Pancreas (tissue), 10 donors: ENCODE measurements around the gene LCP1. TPM values are rescaled to one million over a fixed set of nuclear protein-coding genes. Genes with fewer than 3 reads are reported as not detected.

Experiments used
- ATAC-seq, 4 donors: fragments of 200-7000 bp; cut with Tn5 transposase; one replicate each; pipeline versions ENCODE4 v1.8.0 to v1.9.1; 2020; ENCODE audit warnings: mild to moderate bottlenecking in 4 of 4, moderate library complexity in 4 of 4
- DNase-seq, 6 donors: peaks; one replicate each; pipeline ENCODE4 v3.0.0-alpha.2; 2020
- FAIRE-seq: peaks from 2 replicates; lab custom pipeline; 2012; peaks lifted over from hg19 to GRCh38; lab: Jason Lieb, UNC
- H3K27ac ChIP-seq, 4 donors: fragments of 200-600 bp; sonication (generic); 1 replicate in 3 of 4; 2 replicates in 1 of 4; pipeline versions ENCODE4 v1.5.0 to v1.8.0; 2020
- H3K27me3 ChIP-seq, 4 donors: fragments of 200-600 bp; one replicate each; pipeline ENCODE4 v1.8.0; 2021
- H3K36me3 ChIP-seq, 3 donors: fragments of 200-600 bp; sonication (generic) in 1 of 3; one replicate each; pipeline versions ENCODE4 v1.5.0 to v1.8.0; 2020 to 2021
- H3K4me1 ChIP-seq, 3 donors: fragments of 200-600 bp; one replicate each; pipeline ENCODE4 v1.8.0; 2021
- H3K4me3 ChIP-seq, 4 donors: fragments of 200-600 bp; sonication (generic) in 2 of 4; one replicate each; pipeline versions ENCODE4 v1.5.0 to v1.8.0; 2020 to 2021
- H3K9me3 ChIP-seq, 4 donors: fragments of 200-600 bp; one replicate each; pipeline ENCODE4 v1.8.0; 2021
- WGBS, 2 donors: extraction: QIAGEN DNeasy Blood & Tissue Kit; methylation state at CpG; one replicate each; pipeline ENCODE4 v1.1.7; 2013; 5-methylcytosine and 5-hydroxymethylcytosine counted together
- intact Hi-C, 3 donors: fragments of 100-400 bp; cut with DNase I; formaldehyde crosslinking; loops; one replicate each; pipeline versions ENCODE4 v1.11.1 to v1.14.2; 2022
- polyA plus RNA-seq, 2 donors: library from polyadenylated mRNA; stranded (reverse); fragments of 200-250 nt; gene quantifications; one replicate each; pipeline ENCODE4 v1.2.3, GENCODE V29; 2013
- total RNA-seq, 6 donors: library from RNA; stranded (reverse); fragmentation: NEBNext Ultra II Directional in 4 of 6; extraction: Animal tissue kit (Norgen Biotek cat#: 25700) in 4 of 6; gene quantifications; one replicate each; pipeline versions ENCODE4 v1.2.1 to v1.2.4, GENCODE V29; 2021 to 2023
- TF ChIP-seq, protein P1 (sequence below), 4 donors: fragments of 200-600 bp; sonication (generic) in 3 of 4; IDR thresholded peaks; one replicate each; pipeline versions ENCODE4 v1.5.0 to v1.8.0; 2021; ENCODE audit warnings: antibody characterized with exemption in 4 of 4
- donor health status: healthy with polysubstance abuse.
- donor health status: DM: no; HTN: no; CAD: no; lungs with moderate emphysema.
- donor health status: DM: no; HTN: no; CAD: no.
- donor health status: control.
- donor health status: control.
- donor health status: Bipolar disorder and iron deficiency.
- donor health status: DM: yes; HTN: yes; CAD: no.
- donor health status: DM: no; HTN: no; CAD: no.
- donor health status: DM: no; HTN: no; CAD: no.
- donor health status: DM: yes; HTN: yes; CAD: no.

Gene LCP1
- total and polyA plus RNA-seq, 8 donors, result 2.0 to 38.3 (median 5.2) TPM

GRCh38 chr13:46154136-46154801 is 27.7 kb downstream of the LCP1 start:
- TF ChIP-seq, protein P1, sequence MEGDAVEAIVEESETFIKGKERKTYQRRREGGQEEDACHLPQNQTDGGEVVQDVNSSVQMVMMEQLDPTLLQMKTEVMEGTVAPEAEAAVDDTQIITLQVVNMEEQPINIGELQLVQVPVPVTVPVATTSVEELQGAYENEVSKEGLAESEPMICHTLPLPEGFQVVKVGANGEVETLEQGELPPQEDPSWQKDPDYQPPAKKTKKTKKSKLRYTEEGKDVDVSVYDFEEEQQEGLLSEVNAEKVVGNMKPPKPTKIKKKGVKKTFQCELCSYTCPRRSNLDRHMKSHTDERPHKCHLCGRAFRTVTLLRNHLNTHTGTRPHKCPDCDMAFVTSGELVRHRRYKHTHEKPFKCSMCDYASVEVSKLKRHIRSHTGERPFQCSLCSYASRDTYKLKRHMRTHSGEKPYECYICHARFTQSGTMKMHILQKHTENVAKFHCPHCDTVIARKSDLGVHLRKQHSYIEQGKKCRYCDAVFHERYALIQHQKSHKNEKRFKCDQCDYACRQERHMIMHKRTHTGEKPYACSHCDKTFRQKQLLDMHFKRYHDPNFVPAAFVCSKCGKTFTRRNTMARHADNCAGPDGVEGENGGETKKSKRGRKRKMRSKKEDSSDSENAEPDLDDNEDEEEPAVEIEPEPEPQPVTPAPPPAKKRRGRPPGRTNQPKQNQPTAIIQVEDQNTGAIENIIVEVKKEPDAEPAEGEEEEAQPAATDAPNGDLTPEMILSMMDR (IDR thresholded peaks at IDR 0.05), result no peak
- Histone ChIP-seq H3K9me3 (no peaks in the 10 kb centered on the region), H3K27ac (peak overlapping the region in 1 of 4 donors; percentile 25), H3K4me1 (peaks cover 5 to 10% (median 6%) of the 10 kb centered on the region in 3 donors), H3K36me3 (no peaks in the 10 kb centered on the region), H3K4me3 (no peak overlapping the region), H3K27me3 (no peaks in the 10 kb centered on the region)
- DNase-seq, result no peak
- intact Hi-C loops, result loop anchor here in 1 of 3 donors (10.0 kb wide), 1 partner anchor 349 kb away; no protein-coding TSS in a partner anchor
- peak in 3 of 4 donors; percentile 67 to 84 (median 81) for ATAC-seq
- 30 to 32% methylated on average over 7 of the region's 7 CpGs for WGBS, 2 donors
- FAIRE-seq, result no peak

- Histone ChIP-seq H3K27me3 (no peaks in the 10 kb centered on the region), H3K4me3 (no peak overlapping the region), H3K4me1 (peaks cover 5 to 10% (median 6%) of the 10 kb centered on the region in 3 donors), H3K27ac (no peak overlapping the region), H3K36me3 (no peaks in the 10 kb centered on the region), H3K9me3 (no peaks in the 10 kb centered on the region)
- TF ChIP-seq, protein P1 (IDR thresholded peaks at IDR 0.05), result no peak
- DNase-seq (no peak), FAIRE-seq (no peak), ATAC-seq (peak in 1 of 4 donors; percentile 59)
- intact Hi-C loops, result loop anchor here in 1 of 3 donors (10.0 kb wide), 1 partner anchor 348 kb away; no protein-coding TSS in a partner anchor
- 66 to 73% methylated on average over 6 of the region's 6 CpGs for WGBS, 2 donors
These were observed 29.2 kb downstream of the LCP1 start for GRCh38 chr13:46152627-46153328.

DNA sequence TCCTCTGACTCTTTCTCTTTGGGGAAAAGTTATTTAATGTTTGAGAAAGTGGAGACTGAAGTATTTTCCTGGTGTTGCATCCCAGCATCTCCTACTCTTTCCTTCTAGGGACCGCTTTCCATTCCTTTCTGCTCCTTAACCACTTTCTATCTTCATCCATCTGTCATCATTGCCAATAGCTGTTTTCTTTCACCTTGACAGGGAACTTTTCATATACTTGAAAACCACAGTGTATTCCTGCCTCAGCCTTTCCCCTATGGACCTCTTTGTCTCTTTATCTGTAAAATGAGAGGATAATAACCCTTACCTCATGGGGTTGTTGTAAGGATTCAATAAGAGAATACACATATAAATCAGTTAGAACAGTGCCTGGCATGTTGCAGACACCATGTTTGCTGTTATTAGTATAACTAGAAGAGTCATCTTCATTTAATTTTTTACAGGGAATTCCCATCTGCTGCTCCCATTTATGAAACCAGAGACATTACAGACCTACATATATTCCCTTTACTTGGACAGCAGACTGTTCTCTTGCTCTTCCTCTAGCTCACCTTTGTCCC is 31.8 kb downstream of the LCP1 start:
- no peak for DNase-seq
- Histone ChIP-seq H3K27ac (no peak overlapping the region), H3K4me3 (no peak overlapping the region), H3K4me1 (peaks cover 5 to 10% (median 6%) of the 10 kb centered on the region in 3 donors), H3K27me3 (no peaks in the 10 kb centered on the region), H3K36me3 (no peaks in the 10 kb centered on the region), H3K9me3 (no peaks in the 10 kb centered on the region)
- 96 to 100% methylated on average over 1 of the region's 1 CpG for WGBS, 2 donors
- intact Hi-C loops, result loop anchor here in 1 of 3 donors (10.0 kb wide), 1 partner anchor 345 kb away; no protein-coding TSS in a partner anchor
- FAIRE-seq, result no peak
- TF ChIP-seq, protein P1 (IDR thresholded peaks at IDR 0.05), result no peak
- no peak for ATAC-seq

- Histone ChIP-seq H3K36me3 (no peaks in the 10 kb centered on the region), H3K4me1 (peaks cover 2 to 9% (median 6%) of the 10 kb centered on the region in 3 donors), H3K9me3 (no peaks in the 10 kb centered on the region), H3K27me3 (no peaks in the 10 kb centered on the region), H3K4me3 (no peak overlapping the region), H3K27ac (no peak overlapping the region)
- TF ChIP-seq, protein P1 (IDR thresholded peaks at IDR 0.05), result no peak
- WGBS, 2 donors, result 71 to 76% methylated on average over 7 of the region's 7 CpGs
- ATAC-seq (no peak), FAIRE-seq (no peak), DNase-seq (no peak)
- intact Hi-C loops, result loop anchor here in 1 of 3 donors (10.0 kb wide), 1 partner anchor 345 kb away; no protein-coding TSS in a partner anchor
These were observed 32.5 kb downstream of the LCP1 start for GRCh38 chr13:46149272-46150133.
